Measurements from ENCODE around the gene CBX8. TPM values are rescaled to one million over a fixed set of nuclear protein-coding genes. Genes with fewer than 3 reads are reported as not detected.

Gene CBX8
- total RNA-seq, 4 donors from 2014 or later = 1.7 to 3.5 (median 2.7) TPM

DNA sequence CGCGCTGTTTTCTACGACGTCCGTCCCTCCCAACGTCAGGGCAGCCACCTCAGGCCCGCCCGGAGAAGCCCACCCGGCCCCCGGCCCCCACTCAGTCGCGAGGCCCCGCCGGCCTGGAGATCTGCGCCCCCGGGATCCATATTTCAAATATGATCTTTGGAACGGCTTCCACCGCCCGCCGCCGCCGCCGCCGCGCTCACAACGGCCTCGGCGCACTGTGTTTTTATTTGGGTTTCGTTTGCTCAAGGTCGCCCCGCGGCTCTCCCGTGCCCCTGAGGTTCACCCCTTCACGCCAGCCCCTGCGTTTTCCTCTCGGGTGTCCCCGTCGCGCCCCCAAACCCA lies 46.6 kb upstream of the CBX8 start:
- H3K36me3 ChIP-seq = no peaks in the 10 kb centered on the region
- peak overlapping the region in 1 of 3 donors; percentile 60 for H3K27ac ChIP-seq
- DNase-seq = no peak
- TF ChIP-seq, protein P1, sequence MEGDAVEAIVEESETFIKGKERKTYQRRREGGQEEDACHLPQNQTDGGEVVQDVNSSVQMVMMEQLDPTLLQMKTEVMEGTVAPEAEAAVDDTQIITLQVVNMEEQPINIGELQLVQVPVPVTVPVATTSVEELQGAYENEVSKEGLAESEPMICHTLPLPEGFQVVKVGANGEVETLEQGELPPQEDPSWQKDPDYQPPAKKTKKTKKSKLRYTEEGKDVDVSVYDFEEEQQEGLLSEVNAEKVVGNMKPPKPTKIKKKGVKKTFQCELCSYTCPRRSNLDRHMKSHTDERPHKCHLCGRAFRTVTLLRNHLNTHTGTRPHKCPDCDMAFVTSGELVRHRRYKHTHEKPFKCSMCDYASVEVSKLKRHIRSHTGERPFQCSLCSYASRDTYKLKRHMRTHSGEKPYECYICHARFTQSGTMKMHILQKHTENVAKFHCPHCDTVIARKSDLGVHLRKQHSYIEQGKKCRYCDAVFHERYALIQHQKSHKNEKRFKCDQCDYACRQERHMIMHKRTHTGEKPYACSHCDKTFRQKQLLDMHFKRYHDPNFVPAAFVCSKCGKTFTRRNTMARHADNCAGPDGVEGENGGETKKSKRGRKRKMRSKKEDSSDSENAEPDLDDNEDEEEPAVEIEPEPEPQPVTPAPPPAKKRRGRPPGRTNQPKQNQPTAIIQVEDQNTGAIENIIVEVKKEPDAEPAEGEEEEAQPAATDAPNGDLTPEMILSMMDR (IDR thresholded peaks at IDR 0.05) = no peak
- TF ChIP-seq POLR2A (IDR thresholded peaks at IDR 0.05) = no peak
- peak overlapping the region; percentile 0 to 51 (median 43) for H3K4me3 ChIP-seq (replicated peaks in 1 of 3)
- WGBS, 2 donors = 0% methylated on average over 14 to 17 of the region's 39 CpGs
- peaks cover 27% of the 10 kb centered on the region for H3K27me3 ChIP-seq
- peaks cover 38 to 55% of the 10 kb centered on the region in 2 donors for H3K4me1 ChIP-seq
- intact Hi-C loops (cut with DNase I) = loop anchor here (5.0 kb wide), 1 partner anchor 41 kb away; no protein-coding TSS in a partner anchor
- H3K9me3 ChIP-seq = no peaks in the 10 kb centered on the region

DNA sequence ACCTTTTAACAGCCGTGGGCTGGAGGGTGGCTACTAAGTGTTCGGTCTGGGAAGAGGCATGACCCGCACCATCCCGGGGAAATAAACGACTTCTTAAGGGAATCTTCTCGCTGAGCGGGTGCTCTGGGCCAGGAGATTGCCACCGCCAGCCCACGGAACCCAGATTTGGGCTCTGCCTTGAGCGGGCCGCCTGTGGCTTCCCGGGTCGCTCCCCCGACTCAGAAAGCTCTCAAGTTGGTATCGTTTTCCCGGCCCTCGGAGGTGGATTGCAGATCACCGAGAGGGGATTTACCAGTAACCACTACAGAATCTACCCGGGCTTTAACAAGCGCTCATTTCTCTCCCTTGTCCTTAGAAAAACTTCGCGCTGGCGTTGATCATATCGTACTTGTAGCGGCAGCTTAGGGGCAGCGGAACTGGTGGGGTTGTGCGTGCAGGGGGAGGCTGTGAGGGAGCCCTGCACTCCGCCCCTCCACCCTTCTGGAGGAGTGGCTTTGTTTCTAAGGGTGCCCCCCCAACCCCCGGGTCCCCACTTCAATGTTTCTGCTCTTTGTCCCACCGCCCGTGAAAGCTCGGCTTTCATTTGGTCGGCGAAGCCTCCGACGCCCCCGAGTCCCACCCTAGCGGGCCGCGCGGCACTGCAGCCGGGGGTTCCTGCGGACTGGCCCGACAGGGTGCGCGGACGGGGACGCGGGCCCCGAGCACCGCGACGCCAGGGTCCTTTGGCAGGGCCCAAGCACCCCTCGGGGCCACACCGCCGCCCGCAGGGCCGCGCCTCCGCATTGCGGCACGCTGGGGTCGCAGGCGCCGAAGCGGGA lies 46.0 kb upstream of the CBX8 start:
- WGBS, 2 donors = 3 to 4% methylated on average over 12 to 35 of the region's 66 CpGs
- peak overlapping the region in 2 of 3 donors; percentile 43 to 51 for H3K4me3 ChIP-seq (replicated peaks in 1 of 3)
- H3K4me1 ChIP-seq = peaks cover 38 to 55% of the 10 kb centered on the region in 2 donors
- no peak overlapping the region for H3K27ac ChIP-seq
- DNase-seq = peak; percentile 52 to 56
- H3K36me3 ChIP-seq = no peaks in the 10 kb centered on the region
- no peak for TF ChIP-seq POLR2A (IDR thresholded peaks at IDR 0.05)
- TF ChIP-seq, protein P1 (IDR thresholded peaks at IDR 0.05) = no peak
- H3K27me3 ChIP-seq = peaks cover 27% of the 10 kb centered on the region
- intact Hi-C loops (cut with DNase I) = loop anchor here (5.0 kb wide), 1 partner anchor 41 kb away; no protein-coding TSS in a partner anchor
- no peaks in the 10 kb centered on the region for H3K9me3 ChIP-seq

DNA sequence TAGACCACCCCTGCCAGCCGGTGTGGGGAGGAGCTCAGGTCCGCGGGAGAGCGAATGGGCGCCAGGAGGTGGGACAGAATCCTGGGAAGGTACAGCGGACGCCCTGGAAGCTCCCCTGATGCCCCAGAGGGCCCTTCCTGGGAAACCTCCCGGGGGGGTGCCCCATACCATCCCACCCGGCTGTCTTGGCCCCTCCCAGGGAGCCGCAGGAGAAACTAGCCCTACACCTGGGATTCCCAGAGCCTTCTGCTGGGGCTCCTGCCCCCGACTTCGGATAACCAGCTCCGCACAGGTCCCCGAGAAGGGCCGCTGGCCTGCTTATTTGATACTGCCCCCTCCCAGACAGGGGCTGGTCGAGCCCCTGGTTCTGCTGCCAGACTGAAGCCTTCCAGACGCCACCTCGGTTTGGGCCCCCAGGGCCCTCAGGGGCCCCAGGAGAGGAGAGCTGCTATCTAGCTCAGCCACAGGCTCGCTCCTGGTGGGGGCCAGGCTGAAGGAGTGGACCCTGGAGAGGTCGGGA lies 45.3 kb upstream of the CBX8 start:
- peaks cover 27% of the 10 kb centered on the region for H3K27me3 ChIP-seq
- 8 to 13% methylated on average over 11 to 18 of the region's 20 CpGs for WGBS, 2 donors
- H3K4me3 ChIP-seq (replicated peaks in 1 of 3) = no peak overlapping the region
- H3K4me1 ChIP-seq = peaks cover 44 to 60% of the 10 kb centered on the region in 2 donors
- TF ChIP-seq, protein P1 (IDR thresholded peaks at IDR 0.05) = no peak
- no peak for TF ChIP-seq POLR2A (IDR thresholded peaks at IDR 0.05)
- no peak overlapping the region for H3K27ac ChIP-seq
- no peak for DNase-seq
- no peaks in the 10 kb centered on the region for H3K36me3 ChIP-seq
- H3K9me3 ChIP-seq = no peaks in the 10 kb centered on the region
- intact Hi-C loops (cut with DNase I) = loop anchor here (5.0 kb wide), 1 partner anchor 40 kb away; no protein-coding TSS in a partner anchor

DNA sequence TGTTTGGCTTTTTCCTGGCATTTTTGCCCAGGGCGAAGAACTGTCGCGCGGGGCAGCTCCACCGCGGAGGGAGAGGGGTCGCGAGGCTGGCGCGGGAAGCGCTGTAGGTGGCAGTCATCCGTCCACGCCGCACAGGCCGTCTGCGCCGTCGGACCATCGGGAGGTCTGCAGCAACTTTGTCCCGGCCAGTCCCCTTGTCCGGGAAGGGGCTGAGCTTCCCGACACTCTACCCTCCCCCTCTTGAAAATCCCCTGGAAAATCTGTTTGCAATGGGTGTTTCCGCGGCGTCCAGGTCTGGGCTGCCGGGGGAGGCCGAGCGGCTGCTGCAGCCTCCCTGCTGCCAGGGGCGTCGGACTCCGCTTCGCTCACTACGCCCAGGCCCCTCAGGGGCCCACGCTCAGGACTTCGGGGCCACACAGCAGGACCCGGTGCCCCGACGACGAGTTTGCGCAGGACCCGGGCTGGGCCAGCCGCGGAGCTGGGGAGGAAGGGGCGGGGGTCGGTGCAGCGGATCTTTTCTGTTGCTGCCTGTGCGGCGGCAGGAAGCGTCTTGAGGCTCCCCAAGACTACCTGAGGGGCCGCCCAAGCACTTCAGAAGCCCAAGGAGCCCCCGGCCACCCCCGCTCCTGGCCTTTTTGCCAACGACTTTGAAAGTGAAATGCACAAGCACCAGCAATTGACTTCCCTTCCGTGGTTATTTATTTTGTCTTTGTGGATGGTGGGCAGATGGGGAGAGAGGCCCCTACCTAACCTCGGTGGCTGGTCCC lies 44.7 kb upstream of the CBX8 start:
- Histone ChIP-seq H3K4me1 (peaks cover 50 to 67% of the 10 kb centered on the region in 2 donors), H3K36me3 (no peaks in the 10 kb centered on the region), H3K27ac (no peak overlapping the region), H3K4me3 (replicated peaks in 1 of 3) (no peak overlapping the region), H3K9me3 (no peaks in the 10 kb centered on the region), H3K27me3 (peaks cover 27% of the 10 kb centered on the region)
- TF ChIP-seq, protein P1 (IDR thresholded peaks at IDR 0.05) = no peak
- no peak for TF ChIP-seq POLR2A (IDR thresholded peaks at IDR 0.05)
- WGBS, 2 donors = 4 to 13% methylated on average over 13 to 14 of the region's 55 CpGs
- no peak for DNase-seq
- intact Hi-C loops (cut with DNase I) = loop anchor here (5.0 kb wide), 1 partner anchor 39 kb away; no protein-coding TSS in a partner anchor

Measured in thyroid gland (tissue), 4 donors.